Fibroblast of skin of right biceps (primary cell): ENCODE results near the gene CLEC2D.
"Not testable (repeated sequence)": the region's sequence is repeated elsewhere in the genome, so short reads cannot be mapped to it uniquely, and the experiment has no call there.

Source experiments
- DNase-seq: peaks from one replicate; pipeline ENCODE4 v3.0.0-alpha.2; 2013

CLEC2D gene

DNA sequence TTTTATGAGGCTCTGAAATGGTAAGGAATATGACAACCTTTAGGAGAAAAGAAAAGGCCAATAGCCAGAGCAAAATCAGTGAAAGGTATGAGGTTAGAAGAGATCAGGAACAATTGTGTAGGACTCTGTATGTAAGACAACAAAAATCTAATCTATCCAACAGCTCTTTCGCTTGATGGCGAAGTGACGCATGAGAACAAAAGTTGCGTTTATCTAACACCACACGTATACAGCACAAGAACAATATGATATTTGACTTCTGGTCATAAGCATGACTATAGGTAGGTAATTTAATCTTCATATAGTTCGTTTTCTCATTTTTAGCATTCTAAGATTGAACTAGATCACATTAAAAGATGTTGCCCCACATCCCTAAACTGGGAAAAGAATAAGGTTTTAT, 61.9 kb downstream of the CLEC2D start:
- no peak for DNase-seq

DNA sequence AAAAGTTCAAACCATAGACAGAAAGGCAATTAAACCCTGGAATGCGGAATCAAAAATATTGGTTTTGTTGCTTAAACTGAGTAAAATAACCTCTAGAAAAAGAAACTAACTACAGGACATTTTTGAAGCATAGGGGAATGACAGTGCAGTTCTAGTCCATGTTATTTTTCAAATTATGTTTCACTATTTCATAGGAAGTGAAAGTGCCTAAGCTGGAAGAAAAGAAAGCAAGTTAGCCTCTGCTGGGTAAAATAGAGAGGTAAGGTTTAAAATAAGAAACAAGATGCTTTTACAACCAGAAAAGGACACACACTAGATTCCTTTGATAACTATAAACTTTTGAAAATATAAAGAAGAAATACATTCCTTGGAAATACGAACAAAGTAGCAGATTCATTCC, 62.3 kb downstream of the CLEC2D start:
- no peak for DNase-seq

DNA sequence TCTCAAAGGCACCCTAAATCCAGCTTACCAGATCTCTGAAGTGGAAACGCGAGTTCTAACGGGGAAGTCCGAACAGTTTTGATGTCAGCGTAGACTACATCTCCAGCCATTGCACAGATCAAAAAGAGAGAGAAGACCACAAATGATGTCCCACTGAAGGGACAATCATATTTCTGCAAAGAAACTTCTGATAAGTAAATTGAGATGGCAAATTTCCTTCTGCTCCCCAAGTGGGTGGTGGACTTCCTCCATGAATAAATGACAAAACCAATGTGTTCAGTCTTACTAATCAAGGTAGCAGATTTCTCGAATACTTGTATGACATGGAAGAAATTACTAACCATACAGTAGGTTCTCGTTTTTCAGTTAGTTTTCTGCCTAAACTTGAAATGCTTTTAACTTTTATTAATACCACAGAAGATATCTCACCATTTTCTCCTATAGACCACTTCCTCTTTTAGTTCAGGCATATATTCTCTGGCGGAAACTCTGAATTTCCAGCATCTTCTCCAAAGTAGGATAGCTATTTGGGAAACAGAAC, 63.5 kb downstream of the CLEC2D start, which contains the start of gene CLECL1:
Gene CLECL1, minus strand, starts transcription at position 177 of the 541 bp plus-strand sequence.
- no peak for DNase-seq

DNA sequence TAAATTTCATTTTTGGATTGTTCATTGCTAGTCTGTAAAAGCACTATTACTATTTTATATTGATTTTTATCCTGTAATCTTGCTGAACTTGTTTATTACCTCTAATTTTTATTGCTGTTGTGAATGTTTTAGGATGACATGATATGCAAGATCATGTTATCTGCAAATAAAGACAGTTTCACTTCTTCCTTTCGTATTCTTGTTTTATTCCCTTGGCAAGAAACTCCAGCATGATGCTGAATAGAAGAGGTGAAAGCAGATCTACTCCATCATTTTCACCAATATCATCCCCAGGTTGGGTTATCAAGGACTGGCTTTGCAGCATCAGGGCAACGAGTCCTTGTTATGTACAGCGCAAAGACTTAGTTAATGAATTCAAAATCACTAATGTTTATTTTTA, 66.1 kb downstream of the CLEC2D start:
- DNase-seq = no peak

DNA sequence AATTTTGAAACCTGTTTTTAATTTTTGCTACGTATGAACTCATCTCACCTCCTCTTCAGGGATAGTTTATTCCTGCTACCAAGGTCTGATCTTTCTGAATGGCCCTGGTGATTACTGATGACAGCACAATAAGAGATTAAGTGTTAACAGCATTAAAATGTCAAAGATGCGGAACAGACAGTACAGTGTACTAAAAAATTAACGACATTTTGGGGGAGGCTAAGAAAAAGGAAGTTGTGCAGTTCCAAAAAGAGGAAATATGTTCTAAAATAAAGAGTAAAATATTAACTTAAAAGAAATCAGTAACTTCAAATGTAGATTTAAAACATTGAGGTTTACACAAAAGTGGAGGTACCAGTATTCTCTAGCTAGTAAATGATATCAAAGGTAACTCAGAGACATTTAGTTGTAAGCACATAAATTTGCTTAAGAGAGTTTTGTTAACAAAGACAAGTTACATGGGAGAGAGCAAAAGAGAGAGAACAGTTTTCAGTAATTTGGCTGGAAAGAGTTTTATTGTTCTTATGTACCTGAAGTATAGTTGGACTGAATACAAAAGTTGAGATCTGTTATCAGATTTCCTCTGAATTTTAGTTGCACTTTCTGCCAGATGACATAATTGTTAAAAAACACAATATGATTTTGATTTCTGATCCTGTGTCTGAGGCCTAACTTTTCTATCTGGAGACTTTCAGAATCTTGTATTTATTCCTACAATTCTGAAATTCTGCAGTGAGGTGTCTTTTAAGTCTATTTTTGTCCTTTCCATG, 67.6 kb downstream of the CLEC2D start:
- DNase-seq = no peak

DNA sequence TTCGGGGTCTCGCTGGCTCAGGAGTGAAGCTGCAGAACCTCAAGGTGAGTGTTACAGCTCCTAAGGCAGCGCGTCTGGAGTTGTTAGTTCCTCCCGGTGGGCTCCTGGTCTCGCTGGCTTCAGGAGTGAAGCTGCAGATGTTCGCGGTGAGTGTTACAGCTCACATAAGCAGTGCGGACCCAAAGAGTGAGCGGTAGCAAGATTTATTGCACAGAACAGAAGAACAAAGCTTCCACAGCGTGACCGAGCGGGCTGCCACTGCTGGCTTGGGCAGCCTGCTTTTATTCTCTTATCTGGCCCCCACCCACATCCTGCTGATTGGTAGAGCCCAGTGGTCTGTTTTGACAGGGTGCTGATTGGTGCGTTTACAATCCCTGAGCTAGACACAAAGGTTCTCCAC, 69.4 kb downstream of the CLEC2D start:
- not testable (repeated sequence) for DNase-seq

DNA sequence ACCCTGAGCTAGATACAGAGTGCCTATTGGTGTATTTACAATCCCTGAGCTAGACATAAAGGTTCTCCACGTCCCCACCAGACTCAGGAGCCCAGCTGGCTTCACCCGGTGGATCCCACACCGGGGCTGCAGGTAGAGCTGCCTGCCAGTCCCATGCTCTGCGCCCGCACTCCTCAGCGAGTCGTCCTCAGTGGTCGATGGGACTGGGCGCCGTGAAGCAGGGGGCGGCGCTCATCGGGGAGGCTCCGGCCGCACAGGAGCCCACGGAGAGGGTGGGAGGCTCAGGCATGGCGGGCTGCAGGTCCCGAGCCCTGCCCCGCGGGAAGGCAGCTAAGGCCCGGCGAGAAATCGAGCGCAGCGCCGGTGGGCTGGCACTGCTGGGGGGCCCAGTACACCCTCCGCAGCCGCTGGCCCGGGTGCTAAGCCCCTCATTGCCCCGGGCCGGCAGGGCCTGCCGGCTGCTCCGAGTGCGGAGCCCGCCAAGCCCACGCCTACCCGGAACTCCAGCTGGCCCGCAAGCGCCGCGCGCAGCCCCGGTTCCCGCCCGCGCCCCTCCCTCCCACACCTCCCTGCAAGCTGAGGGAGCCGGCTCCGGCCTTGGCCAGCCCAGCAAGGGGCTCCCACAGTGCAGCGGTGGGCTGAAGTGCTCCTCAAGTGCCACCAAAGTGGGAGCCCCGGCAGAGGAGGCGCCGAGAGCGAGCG, 70.0 kb downstream of the CLEC2D start:
- DNase-seq = not testable (repeated sequence)

DNA sequence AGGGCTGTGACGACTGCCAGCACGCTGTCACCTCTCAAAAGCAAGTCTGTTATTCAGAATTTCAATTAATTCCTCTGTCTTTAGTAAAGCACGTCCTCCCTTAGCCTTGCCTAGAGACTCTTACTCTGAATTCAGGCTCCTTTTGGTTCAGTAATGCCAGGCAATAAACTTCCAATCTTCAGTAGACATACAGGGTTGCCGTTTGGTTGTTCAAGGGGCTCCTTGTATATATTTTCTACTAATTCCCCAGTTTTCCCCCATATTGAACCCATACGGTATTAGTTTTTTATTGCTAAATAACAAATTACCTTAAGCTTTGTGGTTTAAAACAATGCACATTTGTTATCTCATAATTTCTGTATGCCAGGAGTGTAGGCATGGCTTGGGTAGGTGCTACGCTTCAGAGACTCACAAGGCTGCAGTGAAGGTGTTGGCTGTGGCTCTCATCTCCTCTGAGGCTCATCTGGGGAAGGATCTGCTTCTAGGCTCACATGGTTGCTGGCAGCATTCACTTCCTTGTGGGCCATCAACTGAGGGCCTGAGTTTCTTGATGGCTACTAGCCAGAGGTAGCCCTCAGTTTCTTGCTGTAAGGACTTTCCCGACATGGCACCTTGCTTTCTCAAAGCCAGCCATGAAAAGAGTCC, 70.7 kb downstream of the CLEC2D start:
- no peak for DNase-seq

DNA sequence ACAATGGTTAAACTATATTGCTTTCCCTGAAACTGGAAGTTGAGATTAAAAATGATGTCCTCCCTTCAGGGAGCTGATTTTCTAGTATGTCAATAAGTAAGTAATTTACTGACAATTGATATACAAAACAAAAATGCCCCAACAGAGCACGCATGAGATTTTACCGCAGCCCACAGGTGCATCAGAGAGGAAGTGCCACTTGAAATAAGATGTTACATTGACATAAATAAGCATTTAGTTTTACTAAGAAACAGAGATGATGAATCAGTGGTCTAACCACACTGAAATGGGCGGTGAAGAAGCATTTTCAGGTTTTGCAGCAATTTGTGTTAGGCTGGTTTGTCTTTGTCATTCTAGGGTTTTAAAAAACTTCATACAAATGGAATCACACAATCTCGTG, 72.2 kb downstream of the CLEC2D start:
- no peak for DNase-seq

DNA sequence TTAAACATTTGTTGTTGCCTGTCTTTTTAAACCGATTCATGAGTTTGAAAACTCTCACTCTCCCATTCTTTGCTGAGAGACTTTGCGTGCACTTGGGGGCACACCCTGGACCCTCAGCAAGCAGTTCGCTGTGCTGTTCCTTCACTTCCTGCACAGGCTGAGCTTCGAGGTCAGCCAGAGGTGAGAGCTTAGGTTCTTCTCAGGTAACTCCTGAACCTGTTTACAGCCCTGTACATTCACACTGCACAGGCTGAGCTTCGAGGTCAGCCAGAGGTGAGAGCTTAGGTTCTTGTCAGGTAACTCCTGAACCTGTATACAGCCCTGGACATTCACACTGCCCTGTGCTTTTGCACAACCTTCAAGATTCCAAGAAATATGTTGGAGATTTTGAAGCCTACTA, 73.1 kb downstream of the CLEC2D start:
- DNase-seq = no peak

DNA sequence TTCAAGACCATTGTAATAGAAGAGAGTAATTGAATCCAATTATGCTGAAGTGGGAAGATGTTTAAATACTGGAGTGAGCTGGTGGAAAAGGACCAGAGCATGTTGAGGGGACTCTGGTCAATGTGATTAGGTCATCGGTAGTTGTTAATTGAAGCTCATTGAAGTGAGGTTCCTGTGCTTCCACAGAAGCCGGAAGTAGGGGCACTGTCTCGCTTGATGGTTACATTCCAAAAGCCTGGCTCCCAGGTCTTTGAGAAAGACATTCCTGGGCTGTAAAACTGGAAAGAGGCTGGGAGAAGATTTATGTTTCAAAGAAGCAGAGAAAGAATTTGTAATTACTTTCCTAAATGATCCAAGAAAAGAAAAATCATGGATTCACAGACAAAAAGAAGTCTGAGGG, 75.7 kb downstream of the CLEC2D start:
- DNase-seq = peak; percentile 4
